Uterus (tissue), 4 donors: ENCODE data around the gene GGACT. TPM values are rescaled to one million over a fixed set of nuclear protein-coding genes. Genes with fewer than 3 reads are reported as not detected.

ENCODE experiments used
- DNase-seq, 2 donors: peaks; one replicate each; pipeline ENCODE4 v3.0.0-alpha.2; 2019 to 2020
- H3K27ac ChIP-seq, 2 donors: fragments of 200-600 bp; sonication (generic); 1 replicate in 1 of 2; 2 replicates in 1 of 2; pipeline ENCODE4 v1.5.1; 2016 to 2018
- H3K27me3 ChIP-seq, 2 donors: fragments of 200-600 bp; sonication (generic); one replicate each; pipeline ENCODE4 v1.5.1; 2018 to 2019; ENCODE audit warnings: control low read depth in 1 of 2
- H3K36me3 ChIP-seq, 2 donors: fragments of 200-600 bp; sonication (generic); one replicate each; pipeline ENCODE4 v1.5.1; 2019; ENCODE audit warnings: control low read depth in 1 of 2
- H3K4me1 ChIP-seq, 2 donors: fragments of 200-600 bp; sonication (generic); one replicate each; pipeline ENCODE4 v1.5.1; 2018 to 2019; ENCODE audit warnings: control low read depth in 1 of 2
- H3K4me3 ChIP-seq, 2 donors: fragments of 200-600 bp; sonication (generic); 1 replicate in 1 of 2; 2 replicates in 1 of 2; pipeline ENCODE4 v1.5.1; 2018 to 2019; ENCODE audit warnings: mild to moderate bottlenecking in 1 of 2
- H3K9me3 ChIP-seq, 2 donors: fragments of 200-600 bp; sonication (generic); one replicate each; pipeline ENCODE4 v1.5.1; 2019; ENCODE audit warnings: control low read depth in 1 of 2
- POLR2A ChIP-seq, 2 donors: fragments of 450-650 bp; IDR thresholded peaks; one replicate each; pipeline ENCODE4 v1.6.1; 2016; ENCODE audit warnings: antibody characterized with exemption in 2 of 2, mild to moderate bottlenecking in 1 of 2, moderate library complexity in 1 of 2
- intact Hi-C: fragments of 100-400 bp; cut with DNase I; formaldehyde crosslinking; loops from one replicate; pipeline ENCODE4 v1.15.1; 2023; ENCODE audit warnings: low total_unique reads
- total RNA-seq, 4 donors: library from RNA; depleted of rRNA in 3 of 4; stranded (reverse); fragments of >200 nt in 3 of 4; gene quantifications; one replicate each; pipeline versions ENCODE4 v1.1.0 to v1.2.4, GENCODE V29; 2014 to 2023
- TF ChIP-seq, protein P1 (sequence below), 4 experiments: fragments of 200-600 bp in 2 of 4; fragments of 450-650 bp in 2 of 4; sonication (generic) in 2 of 4; IDR thresholded peaks; one replicate each; pipeline ENCODE4 v1.5.1; 2016 to 2019; ENCODE audit warnings: antibody characterized with exemption in 4 of 4, mild to moderate bottlenecking in 2 of 4, moderate library complexity in 1 of 4
- donor health status: DM: yes; HTN: yes; CAD: no.

GGACT gene
- total RNA-seq, 4 donors from 2014 or later = 0.26 to 5.7 (median 1.1) TPM

DNA sequence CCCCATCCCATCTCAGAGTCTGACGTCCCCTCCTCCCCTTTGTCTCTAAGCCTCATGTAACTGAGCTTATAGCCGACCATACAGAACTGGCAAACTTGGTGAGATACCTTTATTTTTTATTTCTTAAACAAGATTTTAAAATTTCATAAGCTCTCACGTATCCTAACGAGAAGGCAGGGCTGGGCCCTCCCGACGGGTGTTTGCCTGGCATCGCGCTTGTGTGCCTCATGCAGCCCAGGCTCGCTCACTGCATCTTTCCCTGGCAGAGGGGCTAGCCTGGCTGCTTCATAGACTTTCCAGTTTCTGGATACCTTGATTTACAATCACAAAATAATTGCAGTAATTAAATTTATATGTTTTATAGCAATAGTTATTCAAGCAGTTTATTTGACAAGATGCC, 69.0 kb downstream of the GGACT start:
- Histone ChIP-seq H3K27ac (no peak overlapping the region), H3K27me3 (no peaks in the 10 kb centered on the region), H3K4me1 (no peaks in the 10 kb centered on the region), H3K36me3 (no peaks in the 10 kb centered on the region), H3K9me3 (no peaks in the 10 kb centered on the region), H3K4me3 (no peak overlapping the region)
- no peak for DNase-seq
- no peak for TF ChIP-seq POLR2A (IDR thresholded peaks at IDR 0.05)
- TF ChIP-seq, protein P1, sequence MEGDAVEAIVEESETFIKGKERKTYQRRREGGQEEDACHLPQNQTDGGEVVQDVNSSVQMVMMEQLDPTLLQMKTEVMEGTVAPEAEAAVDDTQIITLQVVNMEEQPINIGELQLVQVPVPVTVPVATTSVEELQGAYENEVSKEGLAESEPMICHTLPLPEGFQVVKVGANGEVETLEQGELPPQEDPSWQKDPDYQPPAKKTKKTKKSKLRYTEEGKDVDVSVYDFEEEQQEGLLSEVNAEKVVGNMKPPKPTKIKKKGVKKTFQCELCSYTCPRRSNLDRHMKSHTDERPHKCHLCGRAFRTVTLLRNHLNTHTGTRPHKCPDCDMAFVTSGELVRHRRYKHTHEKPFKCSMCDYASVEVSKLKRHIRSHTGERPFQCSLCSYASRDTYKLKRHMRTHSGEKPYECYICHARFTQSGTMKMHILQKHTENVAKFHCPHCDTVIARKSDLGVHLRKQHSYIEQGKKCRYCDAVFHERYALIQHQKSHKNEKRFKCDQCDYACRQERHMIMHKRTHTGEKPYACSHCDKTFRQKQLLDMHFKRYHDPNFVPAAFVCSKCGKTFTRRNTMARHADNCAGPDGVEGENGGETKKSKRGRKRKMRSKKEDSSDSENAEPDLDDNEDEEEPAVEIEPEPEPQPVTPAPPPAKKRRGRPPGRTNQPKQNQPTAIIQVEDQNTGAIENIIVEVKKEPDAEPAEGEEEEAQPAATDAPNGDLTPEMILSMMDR (IDR thresholded peaks at IDR 0.05) = no peak
- intact Hi-C loops = loop anchor here (10.0 kb wide), 2 partner anchors 605 to 865 kb away; no protein-coding TSS in a partner anchor

DNA sequence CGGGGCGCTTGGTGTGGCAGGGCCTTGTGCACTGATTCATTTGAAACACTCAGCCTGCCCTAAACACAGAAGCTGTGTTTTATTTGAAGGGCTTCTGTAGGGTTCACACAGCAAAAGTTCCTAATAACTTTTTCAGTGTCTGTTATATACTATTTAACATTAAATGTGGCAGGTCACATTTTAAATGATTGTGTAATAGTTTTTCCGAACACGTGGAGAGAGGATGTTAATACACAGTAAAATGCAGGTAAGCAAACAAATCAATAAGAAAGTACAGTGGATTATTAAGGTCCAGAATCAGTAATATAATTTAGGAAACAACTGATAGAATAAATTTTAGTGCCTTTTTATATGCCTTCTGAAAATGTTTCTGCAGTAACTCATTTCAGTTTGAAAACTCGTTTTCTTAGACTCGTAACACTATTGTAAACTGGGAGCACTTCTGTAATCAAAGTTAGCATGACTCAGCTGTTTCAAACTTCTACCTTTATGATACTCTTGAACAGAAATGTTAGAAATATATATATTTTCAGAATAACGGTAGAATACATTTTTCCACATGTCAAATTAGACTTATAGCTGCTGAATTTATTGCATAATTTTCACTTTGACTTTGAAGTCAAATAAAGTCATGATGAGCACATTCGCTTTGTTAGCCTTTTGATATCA, 70.1 kb downstream of the GGACT start:
- Histone ChIP-seq H3K27ac (no peak overlapping the region), H3K4me3 (no peak overlapping the region), H3K36me3 (no peaks in the 10 kb centered on the region), H3K27me3 (no peaks in the 10 kb centered on the region), H3K9me3 (no peaks in the 10 kb centered on the region), H3K4me1 (no peaks in the 10 kb centered on the region)
- TF ChIP-seq, protein P1 (IDR thresholded peaks at IDR 0.05) = no peak
- TF ChIP-seq POLR2A (IDR thresholded peaks at IDR 0.05) = no peak
- intact Hi-C loops = loop anchor here (10.0 kb wide), 2 partner anchors 604 to 864 kb away; no protein-coding TSS in a partner anchor
- DNase-seq = no peak

DNA sequence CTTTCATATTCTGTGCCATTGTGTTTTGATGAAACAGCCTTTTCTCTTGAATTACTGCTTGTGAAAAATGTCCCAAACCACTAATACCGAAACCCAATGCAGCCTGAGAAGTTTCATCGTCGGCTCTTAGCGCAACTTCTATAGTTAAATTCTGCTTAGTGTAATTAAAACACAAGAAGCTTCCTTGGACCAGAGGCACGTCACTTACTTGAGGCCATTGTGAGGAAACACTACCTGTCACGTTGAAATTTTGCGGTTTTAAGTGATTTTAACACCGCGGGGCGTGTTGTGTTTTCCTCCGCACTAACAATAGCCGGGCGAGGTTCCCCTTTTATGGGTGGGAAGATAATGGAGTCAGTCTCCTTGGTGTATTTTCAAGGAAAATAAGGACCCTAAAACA, 70.9 kb downstream of the GGACT start:
- no peak for TF ChIP-seq POLR2A (IDR thresholded peaks at IDR 0.05)
- TF ChIP-seq, protein P1 (IDR thresholded peaks at IDR 0.05) = no peak
- no peaks in the 10 kb centered on the region for H3K9me3 ChIP-seq
- H3K4me3 ChIP-seq = no peak overlapping the region
- no peak overlapping the region for H3K27ac ChIP-seq
- H3K27me3 ChIP-seq = no peaks in the 10 kb centered on the region
- DNase-seq = no peak
- H3K36me3 ChIP-seq = no peaks in the 10 kb centered on the region
- intact Hi-C loops = loop anchor here (10.0 kb wide), 2 partner anchors 603 to 863 kb away; no protein-coding TSS in a partner anchor
- no peaks in the 10 kb centered on the region for H3K4me1 ChIP-seq

DNA sequence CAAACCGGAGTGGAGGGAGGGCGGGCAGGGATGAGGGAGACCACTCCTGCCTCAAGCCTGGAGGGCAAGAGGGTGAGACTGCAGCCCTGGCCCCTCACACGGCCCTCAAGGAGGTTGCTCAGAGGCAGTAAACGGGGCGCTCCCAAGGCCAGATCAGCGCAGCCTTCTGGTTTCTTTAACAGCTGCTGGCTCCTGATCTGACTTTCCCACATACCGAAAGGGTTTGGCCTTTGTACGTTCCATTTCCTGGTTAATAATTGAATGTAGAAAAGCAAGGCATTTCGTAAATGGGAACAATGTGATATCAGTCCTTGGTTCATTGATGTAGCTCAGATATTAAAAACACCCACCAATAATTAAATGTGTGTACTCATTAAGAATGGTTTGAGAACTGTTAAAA, 71.5 kb downstream of the GGACT start:
- intact Hi-C loops = loop anchor here (10.0 kb wide), 2 partner anchors 602 to 862 kb away; no protein-coding TSS in a partner anchor

DNA sequence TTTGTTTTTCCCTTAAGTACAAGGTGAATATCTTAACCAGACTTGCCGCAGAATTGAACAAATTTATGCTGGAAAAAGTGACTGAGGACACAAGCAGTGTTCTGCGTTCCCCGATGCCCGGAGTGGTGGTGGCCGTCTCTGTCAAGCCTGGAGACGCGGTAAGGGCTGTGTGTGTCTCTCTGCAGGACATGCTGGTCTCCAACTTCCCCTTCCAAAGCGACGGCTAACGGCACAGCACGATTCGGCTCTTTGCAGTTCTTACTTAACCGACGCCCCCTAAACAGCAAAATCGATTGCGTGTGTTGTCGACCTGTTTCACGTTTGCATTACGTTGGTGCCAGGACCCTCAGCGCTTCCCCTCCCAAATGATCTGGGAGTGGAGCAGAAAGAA, 73.2 kb downstream of the GGACT start:
- H3K9me3 ChIP-seq = no peaks in the 10 kb centered on the region
- H3K4me1 ChIP-seq = no peaks in the 10 kb centered on the region
- no peaks in the 10 kb centered on the region for H3K36me3 ChIP-seq
- DNase-seq = no peak
- no peaks in the 10 kb centered on the region for H3K27me3 ChIP-seq
- TF ChIP-seq POLR2A (IDR thresholded peaks at IDR 0.05) = no peak
- TF ChIP-seq, protein P1 (IDR thresholded peaks at IDR 0.05) = no peak
- H3K4me3 ChIP-seq = no peak overlapping the region
- H3K27ac ChIP-seq = no peak overlapping the region
- intact Hi-C loops = loop anchor here (10.0 kb wide), 2 partner anchors 601 to 861 kb away; no protein-coding TSS in a partner anchor

More for the DNA sequence above, 71.5 kb downstream of the GGACT start:
- H3K9me3 ChIP-seq = no peaks in the 10 kb centered on the region
- no peaks in the 10 kb centered on the region for H3K36me3 ChIP-seq
- no peaks in the 10 kb centered on the region for H3K4me1 ChIP-seq
- H3K27me3 ChIP-seq = no peaks in the 10 kb centered on the region
- TF ChIP-seq, protein P1 (IDR thresholded peaks at IDR 0.05) = no peak
- no peak for TF ChIP-seq POLR2A (IDR thresholded peaks at IDR 0.05)
- H3K4me3 ChIP-seq = no peak overlapping the region
- H3K27ac ChIP-seq = no peak overlapping the region
- no peak for DNase-seq
